ENCODE measurements around the gene RNU7-1. TPM values are rescaled to one million over a fixed set of nuclear protein-coding genes. Genes with fewer than 3 reads are reported as not detected.

RNU7-1 gene
- total and polyA plus RNA-seq, 10 of the 15 experiments (the other 5 are each of a cell fraction or from before 2014, with no cell fraction given) = not detected

- Histone ChIP-seq H4K20me1 (ENCODE audit: control insufficient read depth, insufficient read depth) (no peaks in the 10 kb centered on the region; the same call in 1 of the 2 replicates), H2AFZ (ENCODE audit: control insufficient read depth, low read depth, low read length) (no peak overlapping the region), H3K79me2 (ENCODE audit: control insufficient read depth, insufficient read depth, low read length) (no peaks in the 10 kb centered on the region; the same call in 1 of the 2 replicates), H3K9me3 (replicated peaks; ENCODE audit: control insufficient read depth, insufficient read depth, low read length) (no peaks in the 10 kb centered on the region), H3K9ac (ENCODE audit: control insufficient read depth, insufficient read depth, low read length) (no peak overlapping the region), H3K4me3 (no peak overlapping the region), H3K4me1 (ENCODE audit: control insufficient read depth, insufficient read depth, low read length) (peaks cover 12% of the 10 kb centered on the region), H3K27ac (ENCODE audit: control insufficient read depth, insufficient read depth) (no peak overlapping the region), H3K27me3 (replicated peaks in 1 of 2; ENCODE audit: control insufficient read depth in 2 of 2, insufficient read depth in 2 of 2, low read length in 1 of 2) (no peaks in the 10 kb centered on the region), H3K4me2 (ENCODE audit: control insufficient read depth, insufficient read depth) (no peak overlapping the region), H3K36me3 (ENCODE audit: control insufficient read depth in 2 of 2, insufficient read depth in 2 of 2, low read length in 1 of 2) (peaks cover 26 to 54% of the 10 kb centered on the region in 2 experiments)
- TF ChIP-seq EP300 (IDR thresholded peaks at IDR 0.05; ENCODE audit: borderline replicate concordance in 1 of 2, control insufficient read depth in 1 of 2, low read depth in 2 of 2, low read length in 2 of 2) (no peak), TARDBP (IDR thresholded peaks at IDR 0.05; ENCODE audit: borderline replicate concordance) (no peak), SMAD5 (IDR thresholded peaks at IDR 0.05; ENCODE audit: low read depth) (no peak), MYB (IDR thresholded peaks at IDR 0.05; ENCODE audit: borderline replicate concordance, low read depth, low read length) (no peak), SREBF1 (IDR thresholded peaks at IDR 0.05; ENCODE audit: low read length) (no peak), CREB1 (IDR thresholded peaks at IDR 0.05; ENCODE audit: low read depth) (no peak), BACH1 (IDR thresholded peaks at IDR 0.05; ENCODE audit: borderline replicate concordance) (no peak), TCF12 (IDR thresholded peaks at IDR 0.05; ENCODE audit: low read depth, low read length) (no peak), FOS (IDR thresholded peaks at IDR 0.05; ENCODE audit: borderline replicate concordance, extremely low read depth, insufficient read length) (no peak), RCOR1 (conservative IDR thresholded peaks at IDR 0.05; ENCODE audit: low read depth, low read length) (no peak), ZNF384 (IDR thresholded peaks at IDR 0.05; ENCODE audit: borderline replicate concordance, low read depth, low read length) (no peak)
- ATAC-seq (no peak), DNase-seq (ENCODE audit: low read depth, low spot score) (no peak), FAIRE-seq (no peak)
- BruUV-seq (replicated peaks) = no TSS peak
- in situ Hi-C loops (cut with MboI) = no loop called here
- ChIA-PET CTCF (no interaction called here), SMC1A (ENCODE audit: uncharacterized antibody, unreplicated experiment) (no interaction called here), POLR2A (no interaction called here), RAD21 (ENCODE audit: unreplicated experiment) (interaction anchor here (1.1 kb wide), 1 partner anchor 107 kb away, joined by 3 read pairs; no protein-coding TSS in a partner anchor)
- intact Hi-C loops (cut with micrococcal nuclease; ENCODE audit: unreplicated experiment) = no loop called here
- 95% methylated on average over 3 of the region's 3 CpGs for WGBS (ENCODE audit: insufficient coverage, insufficient replicate concordance, low lambda C conversion rate, missing lambda C conversion rate)
These were observed 35.0 kb downstream of the RNU7-1 start for GRCh38 chr12:6978611-6979011.

All from GM12878 (cell line).